ENCODE results near the gene SLC25A13.
A peak's percentile ranks its signal among the peaks of the same experiment; 100 is the strongest.
"Not testable (repeated sequence)": the region's sequence is repeated elsewhere in the genome, so short reads cannot be mapped to it uniquely, and the experiment has no call there.

SLC25A13 gene

DNA sequence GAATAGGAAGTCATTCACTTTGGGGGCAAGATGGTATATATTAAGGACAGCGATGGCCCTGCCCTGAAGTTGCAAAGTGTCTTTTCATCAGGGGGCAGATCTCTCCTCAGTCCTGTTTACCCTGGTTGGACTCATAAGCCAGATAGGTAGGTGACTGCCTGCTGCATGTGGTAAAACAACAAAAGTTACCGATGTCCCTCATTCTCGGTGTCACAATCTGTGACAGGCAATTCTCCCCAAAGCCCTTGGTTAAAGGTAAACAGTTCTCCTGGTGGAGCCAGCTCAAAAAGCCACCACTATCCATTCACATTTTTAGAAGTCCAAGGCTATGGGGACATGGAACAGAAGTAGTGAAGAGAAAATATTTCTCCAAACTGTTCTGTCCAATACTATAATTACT lies 9.9 kb upstream of the SLC25A13 start:
- peaks cover 8% of the 10 kb centered on the region for H3K27me3 Mint-ChIP-seq
- H3K4me3 Mint-ChIP-seq = no peak overlapping the region
- H3K36me3 Mint-ChIP-seq = no peaks in the 10 kb centered on the region
- CTCF ChIA-PET = no interaction called here
- H3K4me1 Mint-ChIP-seq = no peaks in the 10 kb centered on the region
- no peak overlapping the region for H3K27ac Mint-ChIP-seq
- DNase-seq = no peak
- H3K9me3 Mint-ChIP-seq = no peaks in the 10 kb centered on the region

DNA sequence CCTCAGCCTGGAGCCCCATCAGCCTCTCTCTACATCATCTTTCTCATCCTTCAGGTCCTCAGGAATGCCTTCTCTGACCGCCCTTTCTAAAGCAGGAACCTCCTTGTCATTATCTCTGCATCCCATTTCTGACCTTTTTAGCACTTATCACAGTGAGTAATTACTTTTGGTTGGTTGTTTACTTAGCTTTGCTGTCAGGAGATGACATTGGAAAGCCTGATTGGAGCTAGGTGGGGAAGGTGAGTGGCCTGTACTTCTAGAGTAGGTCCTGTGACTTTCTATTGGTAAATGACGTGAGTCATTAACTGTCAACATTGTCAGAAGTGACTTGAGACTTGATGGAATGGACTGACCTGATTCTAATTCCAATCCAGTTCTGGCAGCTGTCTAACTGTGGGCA lies 9.3 kb upstream of the SLC25A13 start:
- H3K27me3 Mint-ChIP-seq = peaks cover 8% of the 10 kb centered on the region
- H3K9me3 Mint-ChIP-seq = no peaks in the 10 kb centered on the region
- no peak for DNase-seq
- H3K27ac Mint-ChIP-seq = no peak overlapping the region
- CTCF ChIA-PET = no interaction called here
- no peaks in the 10 kb centered on the region for H3K36me3 Mint-ChIP-seq
- H3K4me1 Mint-ChIP-seq = no peaks in the 10 kb centered on the region
- H3K4me3 Mint-ChIP-seq = no peak overlapping the region

DNA sequence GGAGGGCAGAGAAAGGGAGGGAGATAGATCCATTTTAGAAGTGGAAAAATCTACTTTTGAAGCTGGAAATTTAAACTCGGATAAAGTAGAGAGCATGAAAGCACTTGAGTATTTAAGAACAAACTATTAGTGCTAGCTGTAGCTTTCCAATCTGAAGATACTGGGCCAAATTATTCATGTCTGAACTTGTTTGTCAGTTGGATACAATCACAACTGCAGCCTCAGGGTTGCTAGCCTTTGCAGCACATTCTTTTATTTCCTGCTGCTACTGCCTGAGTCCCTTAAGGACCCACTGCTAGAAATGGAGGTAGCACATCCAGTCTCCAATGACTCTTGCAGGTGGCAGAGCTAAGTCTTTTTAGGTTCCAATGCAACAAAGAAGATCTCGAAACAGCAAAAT lies 8.3 kb upstream of the SLC25A13 start:
- H3K9me3 Mint-ChIP-seq = no peaks in the 10 kb centered on the region
- no peak for DNase-seq
- H3K36me3 Mint-ChIP-seq = no peaks in the 10 kb centered on the region
- peaks cover 8% of the 10 kb centered on the region for H3K27me3 Mint-ChIP-seq
- H3K27ac Mint-ChIP-seq = no peak overlapping the region
- no peak overlapping the region for H3K4me3 Mint-ChIP-seq
- CTCF ChIA-PET = no interaction called here
- no peaks in the 10 kb centered on the region for H3K4me1 Mint-ChIP-seq

DNA sequence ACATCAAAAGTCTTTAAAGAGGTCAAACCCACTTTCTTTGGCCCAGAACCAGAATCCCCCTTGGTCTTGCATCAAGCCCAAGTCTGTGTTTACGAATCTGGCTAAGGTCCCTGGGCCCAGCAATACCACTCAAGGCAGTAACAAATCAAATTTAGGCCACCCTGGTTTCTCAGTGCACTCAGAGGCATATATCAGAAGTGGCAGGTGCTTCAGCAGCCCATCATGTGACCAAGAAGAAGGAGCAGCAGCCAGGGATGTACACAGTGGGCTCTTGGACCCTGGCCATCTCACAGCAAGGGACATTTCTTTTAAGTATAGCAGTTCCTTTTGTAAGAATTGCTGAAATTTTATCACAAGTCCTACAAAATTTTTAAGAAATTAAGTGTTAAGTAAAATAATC lies 7.3 kb upstream of the SLC25A13 start:
- Mint-ChIP-seq H3K4me1 (no peaks in the 10 kb centered on the region), H3K27me3 (peaks cover 8% of the 10 kb centered on the region), H3K36me3 (no peaks in the 10 kb centered on the region), H3K9me3 (no peaks in the 10 kb centered on the region), H3K4me3 (no peak overlapping the region), H3K27ac (no peak overlapping the region)
- CTCF ChIA-PET = no interaction called here
- no peak for DNase-seq

DNA sequence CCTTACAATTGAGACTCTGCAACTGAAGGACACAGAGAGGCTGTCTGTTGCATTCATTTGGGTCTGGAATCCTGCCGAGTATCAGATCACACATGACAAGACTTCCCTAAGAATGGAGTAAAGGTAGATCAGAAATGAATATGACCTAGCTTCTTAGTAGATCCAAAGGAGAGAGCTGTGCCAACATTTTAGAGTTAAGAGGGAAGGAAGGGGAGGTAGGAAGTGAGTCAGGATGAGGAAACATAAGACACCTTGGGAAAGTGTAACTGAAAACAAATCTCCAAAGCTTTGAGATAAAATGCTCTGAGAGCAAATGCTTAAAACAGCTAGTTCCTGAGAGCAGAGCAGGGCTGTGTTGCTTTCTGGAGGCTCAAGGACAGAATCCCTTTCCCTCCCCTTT lies 6.1 kb upstream of the SLC25A13 start:
- Mint-ChIP-seq H3K4me1 (no peaks in the 10 kb centered on the region), H3K36me3 (no peaks in the 10 kb centered on the region), H3K27ac (no peak overlapping the region), H3K27me3 (peaks cover 8% of the 10 kb centered on the region), H3K4me3 (no peak overlapping the region), H3K9me3 (no peaks in the 10 kb centered on the region)
- CTCF ChIA-PET = no interaction called here
- no peak for DNase-seq

DNA sequence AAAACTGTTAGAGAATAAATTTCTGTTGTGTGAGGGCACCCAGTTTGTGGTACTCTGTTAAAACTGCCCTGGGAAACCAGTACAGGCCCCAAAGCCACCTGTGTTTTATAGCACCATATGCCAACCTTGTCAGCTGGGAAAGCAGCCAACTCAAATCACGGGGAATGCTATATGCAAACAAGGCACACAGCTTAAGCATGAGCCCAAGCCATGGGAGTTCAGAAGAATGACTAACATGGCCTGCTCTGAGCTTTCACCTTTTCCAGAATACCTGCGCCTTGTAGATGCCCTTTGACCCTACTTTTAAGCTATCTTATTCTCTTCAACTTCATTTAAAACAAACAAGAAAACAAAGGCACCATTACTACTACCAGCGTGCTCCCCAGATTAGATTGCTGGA lies 5.5 kb upstream of the SLC25A13 start:
- Mint-ChIP-seq H3K4me3 (no peak overlapping the region), H3K27ac (no peak overlapping the region), H3K36me3 (no peaks in the 10 kb centered on the region), H3K4me1 (peaks cover 3% of the 10 kb centered on the region), H3K9me3 (no peaks in the 10 kb centered on the region), H3K27me3 (peaks cover 8% of the 10 kb centered on the region)
- DNase-seq = no peak
- CTCF ChIA-PET = no interaction called here

DNA sequence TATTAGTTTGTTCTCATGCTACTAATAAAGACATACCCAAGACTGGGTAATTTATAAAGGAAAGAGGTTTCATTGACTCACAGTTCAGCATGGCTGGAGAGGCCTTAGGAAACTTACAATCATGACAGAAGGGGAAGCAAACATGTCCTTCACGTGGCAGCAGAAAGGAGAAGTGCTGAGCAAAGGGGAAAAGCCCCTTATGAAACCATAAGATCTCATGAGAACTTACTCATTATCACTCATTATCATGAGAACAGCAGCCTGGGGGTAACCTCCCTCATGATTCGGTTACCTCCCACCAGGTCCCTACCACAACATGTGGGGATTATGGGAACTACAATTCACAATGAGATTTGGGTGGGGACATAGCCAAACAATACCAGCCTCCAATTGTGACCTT lies 4.9 kb upstream of the SLC25A13 start:
- H3K4me3 Mint-ChIP-seq, CTCF ChIA-PET, H3K27me3 Mint-ChIP-seq, DNase-seq, H3K27ac Mint-ChIP-seq, H3K9me3 Mint-ChIP-seq, H3K4me1 Mint-ChIP-seq, H3K36me3 Mint-ChIP-seq: not testable (repeated sequence)

DNA sequence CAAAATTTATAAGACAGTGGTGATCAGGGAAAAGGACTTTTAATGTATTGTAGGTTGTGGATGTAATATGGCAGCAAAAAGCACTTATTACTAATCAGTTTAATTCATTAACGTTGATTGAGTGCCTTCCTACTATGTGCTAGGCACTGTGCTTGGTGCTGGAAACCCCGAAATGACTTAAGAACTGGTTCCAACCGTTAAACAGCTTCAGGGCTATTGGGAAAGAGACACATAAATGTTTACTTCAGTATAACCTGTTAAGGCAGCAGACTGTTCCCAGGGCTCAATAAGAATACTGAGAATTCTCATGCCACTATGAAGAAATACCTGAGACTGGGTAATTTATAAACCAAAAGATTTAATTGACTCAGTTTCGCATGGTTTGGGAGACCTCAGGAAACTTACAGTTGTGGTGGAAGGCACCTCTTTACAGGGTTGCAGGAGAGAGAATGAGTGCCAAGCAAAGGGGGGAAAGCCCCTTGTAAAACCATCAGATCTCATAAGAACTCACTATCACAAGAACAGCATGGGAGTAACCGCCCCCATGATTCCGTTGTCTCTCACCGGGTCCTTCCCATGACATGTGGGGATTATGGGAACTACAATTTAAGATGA lies 1.1 kb upstream of the SLC25A13 start:
- CTCF ChIA-PET = no interaction called here
- Mint-ChIP-seq H3K27me3 (no peaks in the 10 kb centered on the region), H3K36me3 (no peaks in the 10 kb centered on the region), H3K9me3 (no peaks in the 10 kb centered on the region), H3K4me3 (peak overlapping the region; percentile 87), H3K27ac (no peak overlapping the region), H3K4me1 (peaks cover 20% of the 10 kb centered on the region)
- DNase-seq = no peak

DNA sequence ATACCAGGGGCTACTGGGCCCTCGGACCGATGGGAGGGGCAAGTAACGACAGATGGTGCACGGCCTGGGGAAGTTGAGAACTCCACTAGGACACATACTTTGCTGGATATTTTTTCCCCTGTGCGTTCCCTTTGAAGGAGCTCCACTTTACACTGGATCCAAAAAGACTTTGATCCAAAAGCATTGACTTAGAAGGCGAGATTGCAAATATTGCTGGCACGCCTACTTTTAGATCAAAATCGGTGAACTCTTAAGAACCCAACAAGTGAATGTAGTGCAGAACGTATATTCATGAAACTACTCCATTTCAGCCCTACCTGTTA lies 436 bp upstream of the SLC25A13 start:
- H3K4me3 Mint-ChIP-seq = peak overlapping the region; percentile 87
- H3K27ac Mint-ChIP-seq = peak overlapping the region; percentile 79
- H3K9me3 Mint-ChIP-seq = no peaks in the 10 kb centered on the region
- no peaks in the 10 kb centered on the region for H3K27me3 Mint-ChIP-seq
- peaks cover 20% of the 10 kb centered on the region for H3K4me1 Mint-ChIP-seq
- CTCF ChIA-PET = no interaction called here
- no peaks in the 10 kb centered on the region for H3K36me3 Mint-ChIP-seq
- DNase-seq = no peak

DNA sequence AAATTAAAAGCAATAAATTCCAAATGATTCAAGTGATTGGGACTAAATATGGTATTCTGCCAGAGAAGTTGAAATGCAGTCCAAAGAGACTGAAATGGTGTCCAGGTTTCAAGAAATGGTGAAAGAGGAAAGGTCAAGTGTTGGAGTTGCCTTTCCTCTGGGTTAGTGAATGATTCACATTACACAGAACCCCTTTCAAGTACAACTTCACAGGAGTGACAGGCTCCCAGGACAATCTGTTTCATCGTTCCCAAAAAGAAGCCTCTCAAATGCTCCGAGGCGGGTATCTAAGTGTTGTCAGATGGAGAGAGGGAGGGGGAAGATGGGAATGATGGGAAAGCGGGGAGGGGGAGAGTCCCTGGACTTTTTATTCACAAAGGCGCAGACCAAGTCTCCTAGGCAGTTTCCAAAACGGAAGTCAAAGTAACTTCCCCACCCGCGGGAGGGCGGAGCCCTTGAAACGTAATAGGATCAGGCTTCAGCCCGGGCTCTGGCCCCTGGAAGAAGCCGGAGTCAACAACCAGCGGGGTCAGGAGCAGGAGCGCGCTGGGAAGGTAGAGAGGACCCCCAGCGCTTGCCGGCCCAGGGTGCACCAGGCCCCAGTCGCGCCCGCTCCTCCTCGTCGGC lies 754 bp downstream of the SLC25A13 start:
- peak; percentile 70 for DNase-seq
- H3K4me1 Mint-ChIP-seq = peaks cover 20% of the 10 kb centered on the region
- peak overlapping the region; percentile 86 for H3K27ac Mint-ChIP-seq
- H3K4me3 Mint-ChIP-seq = peak overlapping the region; percentile 87
- H3K27me3 Mint-ChIP-seq = no peaks in the 10 kb centered on the region
- no peaks in the 10 kb centered on the region for H3K36me3 Mint-ChIP-seq
- CTCF ChIA-PET = no interaction called here
- no peaks in the 10 kb centered on the region for H3K9me3 Mint-ChIP-seq

DNA sequence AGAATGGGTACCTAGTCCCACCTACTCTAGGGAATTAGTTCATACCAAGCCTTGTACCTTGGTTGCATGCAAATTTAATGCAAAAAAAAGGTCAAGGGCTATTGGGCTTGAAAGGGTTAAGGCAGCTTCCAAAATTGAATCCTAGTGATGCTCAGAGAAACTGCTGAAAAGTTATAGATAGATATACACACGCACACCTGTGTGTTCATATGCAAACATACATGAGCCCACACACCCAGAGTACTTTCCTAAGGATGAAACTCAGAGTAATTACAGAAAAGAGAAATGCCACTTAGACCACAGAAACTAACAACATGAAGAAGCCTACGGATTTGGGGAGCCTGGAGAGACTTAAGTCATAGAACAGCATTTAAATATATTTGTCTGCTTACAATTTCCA lies 1.5 kb downstream of the SLC25A13 start:
- H3K4me1 Mint-ChIP-seq = peaks cover 20% of the 10 kb centered on the region
- H3K9me3 Mint-ChIP-seq = no peaks in the 10 kb centered on the region
- H3K4me3 Mint-ChIP-seq = peak overlapping the region; percentile 87
- H3K27ac Mint-ChIP-seq = peak overlapping the region; percentile 86
- no peaks in the 10 kb centered on the region for H3K36me3 Mint-ChIP-seq
- H3K27me3 Mint-ChIP-seq = no peaks in the 10 kb centered on the region
- CTCF ChIA-PET = no interaction called here
- no peak for DNase-seq

DNA sequence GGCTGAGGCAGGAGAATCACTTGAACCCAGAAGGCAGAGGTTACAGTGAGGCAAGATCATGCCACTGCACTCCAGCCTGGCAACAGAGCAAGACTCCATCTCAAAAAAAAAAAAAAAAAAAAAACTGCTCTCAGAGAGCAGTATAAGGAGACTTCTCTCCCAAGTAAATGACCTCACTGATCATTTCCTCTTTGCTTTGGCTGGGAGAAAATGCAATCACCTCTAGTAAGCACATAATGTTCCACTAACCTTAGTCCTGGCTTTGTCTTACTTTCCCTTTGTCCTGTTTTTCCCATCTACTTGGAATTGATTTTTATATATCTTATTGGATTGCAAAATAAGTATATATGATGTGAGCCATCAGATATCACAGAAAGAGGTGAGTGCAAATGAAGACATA lies 2.5 kb downstream of the SLC25A13 start:
- H3K4me1 Mint-ChIP-seq = peaks cover 20% of the 10 kb centered on the region
- H3K4me3 Mint-ChIP-seq = no peak overlapping the region
- no peak for DNase-seq
- H3K36me3 Mint-ChIP-seq = no peaks in the 10 kb centered on the region
- no peaks in the 10 kb centered on the region for H3K27me3 Mint-ChIP-seq
- CTCF ChIA-PET = no interaction called here
- H3K9me3 Mint-ChIP-seq = no peaks in the 10 kb centered on the region
- H3K27ac Mint-ChIP-seq = no peak overlapping the region

DNA sequence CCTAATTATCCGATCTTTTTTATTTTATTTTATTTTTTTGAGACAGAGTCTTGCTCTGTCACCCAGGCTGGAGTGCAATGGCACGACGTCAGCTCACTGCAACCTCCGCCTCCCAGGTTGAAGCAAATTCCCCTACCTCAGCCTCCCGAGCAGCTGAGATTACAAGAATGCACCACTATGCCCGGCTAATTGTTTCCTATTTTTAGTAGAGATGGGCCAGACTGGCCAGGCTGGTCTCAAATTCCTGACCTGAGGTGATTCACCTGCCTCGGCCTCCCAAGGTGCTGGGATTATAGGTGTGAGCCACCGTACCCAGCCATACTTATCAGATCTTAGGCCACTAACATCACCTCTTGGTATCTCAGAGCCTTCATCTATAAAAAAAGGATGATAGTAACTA lies 4.9 kb downstream of the SLC25A13 start:
- H3K27me3 Mint-ChIP-seq = no peaks in the 10 kb centered on the region
- H3K4me1 Mint-ChIP-seq = peaks cover 14% of the 10 kb centered on the region
- no peak for DNase-seq
- H3K9me3 Mint-ChIP-seq = no peaks in the 10 kb centered on the region
- H3K36me3 Mint-ChIP-seq = no peaks in the 10 kb centered on the region
- no peak overlapping the region for H3K4me3 Mint-ChIP-seq
- CTCF ChIA-PET = no interaction called here
- no peak overlapping the region for H3K27ac Mint-ChIP-seq

DNA sequence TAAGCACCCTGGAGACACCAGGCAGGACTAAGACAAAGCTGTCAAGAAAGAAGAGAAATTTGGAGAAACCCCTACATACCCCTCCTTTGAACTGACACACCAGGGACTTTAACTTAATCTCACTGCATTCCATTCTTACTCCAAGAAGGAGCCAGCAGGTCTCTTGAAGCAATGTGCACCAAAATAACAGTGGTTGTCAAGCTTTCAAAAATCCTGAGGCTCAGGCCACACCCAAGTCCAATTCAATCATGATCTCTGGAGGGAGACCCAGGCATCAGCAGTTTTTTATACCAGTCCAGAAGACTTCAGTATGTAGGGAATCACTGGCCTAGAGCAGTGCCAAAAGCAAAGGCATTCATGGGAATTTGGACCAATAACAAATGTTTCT lies 6.8 kb downstream of the SLC25A13 start:
- Mint-ChIP-seq H3K36me3 (no peaks in the 10 kb centered on the region), H3K27me3 (no peaks in the 10 kb centered on the region), H3K4me3 (no peak overlapping the region), H3K9me3 (no peaks in the 10 kb centered on the region), H3K4me1 (peaks cover 5% of the 10 kb centered on the region), H3K27ac (no peak overlapping the region)
- CTCF ChIA-PET = interaction anchor here (0.9 kb wide), 1 partner anchor 9 kb away, joined by 3 read pairs; no protein-coding TSS in a partner anchor
- DNase-seq = no peak

DNA sequence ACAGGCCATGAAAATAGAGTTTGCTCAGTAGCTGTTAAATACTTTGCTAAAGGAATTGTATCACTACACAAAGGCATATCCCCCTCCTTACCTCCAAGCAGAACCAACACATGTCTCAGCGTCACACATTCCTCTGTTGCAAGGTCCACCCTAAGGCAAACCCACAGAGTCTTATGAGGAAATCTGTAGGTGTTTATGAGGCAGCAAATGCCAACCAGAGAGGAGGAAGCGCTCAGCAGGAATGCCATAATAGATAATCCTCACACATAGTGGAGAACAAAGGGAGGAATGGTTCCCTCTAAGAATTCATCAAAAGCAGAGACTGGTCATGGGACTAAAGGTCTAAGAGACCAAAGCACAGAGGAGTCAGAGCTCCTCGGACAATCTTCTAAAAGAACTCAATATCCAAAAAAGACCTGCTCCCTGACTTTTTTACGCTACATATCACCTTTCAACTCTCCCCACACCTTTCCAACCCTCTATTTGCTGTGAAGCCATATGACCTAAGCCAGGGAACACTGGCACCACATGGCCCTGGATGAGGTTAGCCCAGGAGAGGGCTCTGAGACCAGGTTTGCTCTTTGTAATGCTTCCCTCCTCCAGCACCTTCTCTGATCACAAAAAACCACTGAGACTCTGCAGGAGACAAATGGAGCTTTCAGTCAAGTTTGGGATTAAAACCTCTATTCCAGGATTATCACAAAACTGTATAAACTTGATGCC lies 7.3 kb downstream of the SLC25A13 start:
- no peak for DNase-seq

More for the DNA sequence above, 7.3 kb downstream of the SLC25A13 start:
- Mint-ChIP-seq H3K36me3 (no peaks in the 10 kb centered on the region), H3K4me1 (peaks cover 4% of the 10 kb centered on the region), H3K27ac (no peak overlapping the region), H3K4me3 (no peak overlapping the region), H3K9me3 (no peaks in the 10 kb centered on the region), H3K27me3 (no peaks in the 10 kb centered on the region)
- CTCF ChIA-PET = interaction anchor here (0.9 kb wide), 1 partner anchor 9 kb away, joined by 3 read pairs; no protein-coding TSS in a partner anchor

Data from activated naive CD4-positive, alpha-beta T cell treated with anti-CD3 and anti-CD28 coated beads, Interleukin-2, amount 10 ng/mL, durations not matched to agents 7 days and 5 days (primary cell).